ENCODE data around the gene ELAVL2. TPM values are rescaled to one million over a fixed set of nuclear protein-coding genes. Genes with fewer than 3 reads are reported as not detected.

ELAVL2 gene
- total RNA-seq, 1 experiment from 2014 or later: 0.18 TPM

- no peaks in the 10 kb centered on the region for H3K4me1 Mint-ChIP-seq (ENCODE audit: low read depth, unreplicated experiment)
- ChIA-PET POLR2A (no interaction called here), CTCF (no interaction called here)
- no peaks in the 10 kb centered on the region for H3K27me3 Mint-ChIP-seq (ENCODE audit: insufficient read depth, unreplicated experiment)
- DNase-seq: no peak
- no peaks in the 10 kb centered on the region for H3K36me3 Mint-ChIP-seq (ENCODE audit: insufficient read depth, unreplicated experiment)
- TF ChIP-seq CTCF (IDR thresholded peaks at IDR 0.05; ENCODE audit: insufficient read depth in 1 of 2, low read depth in 1 of 2, low read length in 1 of 2, severe bottlenecking in 1 of 2, unreplicated experiment in 1 of 2): no peak
- no peak overlapping the region for H3K27ac Mint-ChIP-seq (ENCODE audit: unreplicated experiment)
- no peaks in the 10 kb centered on the region for H3K9me3 Mint-ChIP-seq (ENCODE audit: unreplicated experiment)
- H3K4me1 ChIP-seq: no peaks in the 10 kb centered on the region
- no peaks in the 10 kb centered on the region for H3K36me3 ChIP-seq (ENCODE audit: control insufficient read depth, insufficient read depth, low read length)
- no peak overlapping the region for H3K4me3 ChIP-seq (ENCODE audit: low read depth, low read length)
- H3K9me3 ChIP-seq: no peaks in the 10 kb centered on the region
- no peaks in the 10 kb centered on the region for H3K27me3 ChIP-seq (replicated peaks; ENCODE audit: control insufficient read depth, insufficient read depth, low read length)
- no TSS peak for BruUV-seq (replicated peaks)
- no peak overlapping the region for H3K4me3 Mint-ChIP-seq (ENCODE audit: unreplicated experiment)
- intact Hi-C loops (cut with micrococcal nuclease; ENCODE audit: unreplicated experiment): no loop called here
These were observed 166.6 kb downstream of the ELAVL2 start for GRCh38 chr9:23659346-23660006.

GRCh38 chr9:23658376-23659258 is 167.4 kb downstream of the ELAVL2 start:
- Histone ChIP-seq H3K27me3 (replicated peaks; ENCODE audit: control insufficient read depth, insufficient read depth, low read length) (no peaks in the 10 kb centered on the region), H3K4me1 (no peaks in the 10 kb centered on the region), H3K9me3 (no peaks in the 10 kb centered on the region), H3K36me3 (ENCODE audit: control insufficient read depth, insufficient read depth, low read length) (no peaks in the 10 kb centered on the region), H3K4me3 (ENCODE audit: low read depth, low read length) (no peak overlapping the region)
- ChIA-PET CTCF (no interaction called here), POLR2A (no interaction called here)
- H3K4me1 Mint-ChIP-seq (ENCODE audit: low read depth, unreplicated experiment): no peaks in the 10 kb centered on the region
- intact Hi-C loops (cut with micrococcal nuclease; ENCODE audit: unreplicated experiment): no loop called here
- no peak overlapping the region for H3K4me3 Mint-ChIP-seq (ENCODE audit: unreplicated experiment)
- H3K9me3 Mint-ChIP-seq (ENCODE audit: unreplicated experiment): no peaks in the 10 kb centered on the region
- no peak overlapping the region for H3K27ac Mint-ChIP-seq (ENCODE audit: unreplicated experiment)
- BruUV-seq (replicated peaks): no TSS peak
- DNase-seq: no peak
- no peaks in the 10 kb centered on the region for H3K27me3 Mint-ChIP-seq (ENCODE audit: insufficient read depth, unreplicated experiment)
- no peaks in the 10 kb centered on the region for H3K36me3 Mint-ChIP-seq (ENCODE audit: insufficient read depth, unreplicated experiment)
- no peak for TF ChIP-seq CTCF (IDR thresholded peaks at IDR 0.05; ENCODE audit: insufficient read depth in 1 of 2, low read depth in 1 of 2, low read length in 1 of 2, severe bottlenecking in 1 of 2, unreplicated experiment in 1 of 2)

- H3K27ac Mint-ChIP-seq (ENCODE audit: unreplicated experiment): no peak overlapping the region
- H3K9me3 ChIP-seq: no peaks in the 10 kb centered on the region
- no peaks in the 10 kb centered on the region for H3K36me3 Mint-ChIP-seq (ENCODE audit: insufficient read depth, unreplicated experiment)
- no peaks in the 10 kb centered on the region for H3K27me3 ChIP-seq (replicated peaks; ENCODE audit: control insufficient read depth, insufficient read depth, low read length)
- no peaks in the 10 kb centered on the region for H3K4me1 ChIP-seq
- no peak overlapping the region for H3K4me3 Mint-ChIP-seq (ENCODE audit: unreplicated experiment)
- intact Hi-C loops (cut with micrococcal nuclease; ENCODE audit: unreplicated experiment): no loop called here
- H3K36me3 ChIP-seq (ENCODE audit: control insufficient read depth, insufficient read depth, low read length): no peaks in the 10 kb centered on the region
- POLR2A ChIA-PET: no interaction called here
- H3K27me3 Mint-ChIP-seq (ENCODE audit: insufficient read depth, unreplicated experiment): no peaks in the 10 kb centered on the region
- H3K4me3 ChIP-seq (ENCODE audit: low read depth, low read length): no peak overlapping the region
- H3K9me3 Mint-ChIP-seq (ENCODE audit: unreplicated experiment): no peaks in the 10 kb centered on the region
- BruUV-seq (replicated peaks): no TSS peak
- no peak for TF ChIP-seq CTCF (IDR thresholded peaks at IDR 0.05; ENCODE audit: insufficient read depth in 1 of 2, low read depth in 1 of 2, low read length in 1 of 2, severe bottlenecking in 1 of 2, unreplicated experiment in 1 of 2)
- DNase-seq: no peak
- no peaks in the 10 kb centered on the region for H3K4me1 Mint-ChIP-seq (ENCODE audit: low read depth, unreplicated experiment)
- CTCF ChIA-PET: no interaction called here
These were observed 175.0 kb downstream of the ELAVL2 start for GRCh38 chr9:23651051-23651450.

Measured in Caco-2 (cell line).